BJ (cell line): ENCODE measurements around the gene RBMS1. TPM values are rescaled to one million over a fixed set of nuclear protein-coding genes. Genes with fewer than 3 reads are reported as not detected.

Experiments
- CTCF ChIA-PET: fragments of 350-600 bp; formaldehyde crosslinking; extraction: SDS; loops from one replicate; lab custom pipeline; 2021; ENCODE audit warnings: antibody characterized with exemption, inconsistent platforms; lab: Yijun Ruan, JAX
- POLR2A ChIA-PET: fragments of 300-600 bp; sonication (Branson Sonifier 250); formaldehyde crosslinking; extraction: SDS; loops from one replicate; lab custom pipeline; 2021; ENCODE audit warnings: antibody characterized with exemption; lab: Charles Lee
- DNase-seq: peaks from one replicate; pipeline ENCODE4 v3.0.0-alpha.2; 2011; ENCODE audit warnings: low read depth
- H3K27me3 ChIP-seq: 2 replicates; pipeline ENCODE4 v1.6.0; 2011; ENCODE audit warnings: low read length; ENCODE audit not compliant: control insufficient read depth, insufficient read depth
- H3K36me3 ChIP-seq: 2 replicates; pipeline ENCODE4 v1.5.1; 2011; ENCODE audit warnings: low read length; ENCODE audit not compliant: control insufficient read depth, insufficient read depth
- H3K4me3 ChIP-seq: 2 replicates; pipeline ENCODE4 v1.5.1; 2011; ENCODE audit warnings: low read depth, mild to moderate bottlenecking, control low read depth, low read length
- polyA plus RNA-seq: library from polyadenylated mRNA; depleted of rRNA; stranded (reverse); fragments of >200 nt; gene quantifications from 2 replicates; pipeline ENCODE4 v1.2.3, GENCODE V29; 2011
- TF ChIP-seq, protein P1 (sequence below): IDR thresholded peaks from 2 replicates; pipeline ENCODE4 v1.5.1; 2011; ENCODE audit warnings: low read depth, mild to moderate bottlenecking, control low read depth, inconsistent platforms, low read length, moderate library complexity; ENCODE audit not compliant: insufficient read depth

RBMS1 gene
- polyA plus RNA-seq, 1 experiment = 80.1 TPM

DNA sequence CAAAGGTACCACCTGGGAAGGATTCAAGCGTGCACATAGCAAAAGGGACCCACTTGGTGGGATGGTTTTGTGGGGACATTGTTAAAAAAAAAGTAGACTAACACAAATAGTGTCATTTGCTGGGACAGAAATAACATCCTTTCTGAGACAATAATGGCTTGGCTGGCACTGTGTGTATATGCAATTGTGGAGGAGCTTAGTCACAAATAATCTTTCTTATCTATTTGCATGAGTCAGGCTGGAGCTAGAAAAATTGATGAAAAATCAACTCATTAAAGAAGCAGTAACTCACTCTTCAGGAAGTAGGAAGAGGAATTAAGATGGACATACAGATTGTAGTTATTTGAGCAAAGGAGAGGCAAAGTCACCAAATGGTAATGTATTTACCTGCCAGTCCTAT lies 264.0 kb downstream of the RBMS1 start:
- Histone ChIP-seq H3K27me3 (no peaks in the 10 kb centered on the region), H3K36me3 (no peaks in the 10 kb centered on the region), H3K4me3 (no peak overlapping the region)
- POLR2A ChIA-PET = interaction anchor here (0.6 kb wide), 1 partner anchor 104 kb away, joined by 3 read pairs; no protein-coding TSS in a partner anchor
- DNase-seq = no peak
- CTCF ChIA-PET = interaction anchor here (0.7 to 1.4 kb wide), 5 partner anchors 12 to 997 kb away, joined by 3 to 6 read pairs (median 3); no protein-coding TSS in a partner anchor
- TF ChIP-seq, protein P1, sequence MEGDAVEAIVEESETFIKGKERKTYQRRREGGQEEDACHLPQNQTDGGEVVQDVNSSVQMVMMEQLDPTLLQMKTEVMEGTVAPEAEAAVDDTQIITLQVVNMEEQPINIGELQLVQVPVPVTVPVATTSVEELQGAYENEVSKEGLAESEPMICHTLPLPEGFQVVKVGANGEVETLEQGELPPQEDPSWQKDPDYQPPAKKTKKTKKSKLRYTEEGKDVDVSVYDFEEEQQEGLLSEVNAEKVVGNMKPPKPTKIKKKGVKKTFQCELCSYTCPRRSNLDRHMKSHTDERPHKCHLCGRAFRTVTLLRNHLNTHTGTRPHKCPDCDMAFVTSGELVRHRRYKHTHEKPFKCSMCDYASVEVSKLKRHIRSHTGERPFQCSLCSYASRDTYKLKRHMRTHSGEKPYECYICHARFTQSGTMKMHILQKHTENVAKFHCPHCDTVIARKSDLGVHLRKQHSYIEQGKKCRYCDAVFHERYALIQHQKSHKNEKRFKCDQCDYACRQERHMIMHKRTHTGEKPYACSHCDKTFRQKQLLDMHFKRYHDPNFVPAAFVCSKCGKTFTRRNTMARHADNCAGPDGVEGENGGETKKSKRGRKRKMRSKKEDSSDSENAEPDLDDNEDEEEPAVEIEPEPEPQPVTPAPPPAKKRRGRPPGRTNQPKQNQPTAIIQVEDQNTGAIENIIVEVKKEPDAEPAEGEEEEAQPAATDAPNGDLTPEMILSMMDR = no peak

DNA sequence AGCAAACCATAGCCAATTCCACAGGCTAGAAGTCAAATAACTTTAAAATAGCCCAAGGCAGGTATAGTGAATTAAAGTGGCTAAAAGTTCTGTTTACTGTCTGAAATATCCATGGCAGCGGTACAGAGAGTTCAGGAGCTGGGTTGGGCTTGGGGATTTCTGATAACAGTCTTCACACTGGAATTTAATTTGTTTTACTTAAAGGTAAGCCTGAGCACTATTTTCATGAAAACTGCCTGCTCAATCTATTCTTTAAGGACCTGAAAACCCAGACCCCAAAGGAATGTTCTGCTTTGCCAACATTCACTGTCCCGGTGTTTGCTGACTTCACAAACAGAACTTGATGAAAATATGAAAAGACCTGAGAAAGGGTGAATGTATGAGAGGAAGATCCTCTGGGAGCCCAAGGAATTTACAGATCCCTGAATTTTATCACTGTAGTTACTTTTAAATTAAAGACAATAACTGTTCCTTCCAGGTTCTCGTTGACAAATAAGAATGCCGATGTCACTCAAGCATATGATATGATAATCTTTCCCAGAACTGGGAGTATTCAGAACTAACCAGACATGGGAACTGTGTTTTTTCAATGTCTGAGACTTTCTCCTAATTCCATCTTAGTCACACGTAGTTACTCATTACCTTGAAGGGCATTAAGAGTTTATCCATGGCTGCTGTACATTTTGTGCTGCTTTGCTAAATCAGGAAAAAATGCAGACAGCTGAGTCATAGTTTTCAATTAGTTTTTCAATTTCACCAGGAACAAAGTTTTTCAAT lies 265.3 kb downstream of the RBMS1 start:
- no peaks in the 10 kb centered on the region for H3K36me3 ChIP-seq
- TF ChIP-seq, protein P1 = no peak
- H3K4me3 ChIP-seq = no peak overlapping the region
- DNase-seq = no peak
- H3K27me3 ChIP-seq = no peaks in the 10 kb centered on the region
- POLR2A ChIA-PET = no interaction called here
- CTCF ChIA-PET = interaction anchor here (0.9 to 1.3 kb wide), 2 partner anchors 9 to 11 kb away, joined by 3 to 4 read pairs; no protein-coding TSS in a partner anchor

DNA sequence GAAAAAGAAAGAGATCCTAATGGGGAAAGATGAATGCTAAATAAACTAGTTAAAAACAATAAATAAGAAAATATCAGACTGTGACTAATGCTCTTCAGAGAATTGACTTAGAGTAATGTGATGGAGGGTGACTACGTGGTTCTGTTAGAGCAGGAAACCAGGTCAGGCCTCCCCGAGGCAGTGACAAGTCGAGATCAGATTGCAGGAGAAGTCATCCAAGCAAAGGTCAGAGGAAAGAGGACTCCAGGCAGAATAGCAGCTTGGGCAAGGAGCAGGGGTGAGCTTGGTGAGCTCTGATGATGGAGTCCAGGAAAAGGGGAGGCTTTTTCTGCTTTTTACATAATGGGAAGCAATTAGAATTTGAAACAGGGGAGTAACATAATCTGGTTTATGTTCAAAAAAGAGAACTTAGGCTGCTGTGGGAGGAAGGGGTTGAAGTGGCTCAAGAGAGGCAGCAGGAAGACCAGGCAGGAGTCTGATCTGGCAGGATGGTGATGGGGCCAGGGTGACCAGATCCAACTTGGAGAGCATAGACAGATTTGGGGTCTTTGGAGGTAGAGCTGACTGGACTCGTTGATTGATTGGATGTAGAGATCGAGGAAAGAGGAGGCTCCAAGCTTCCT lies 266.2 kb downstream of the RBMS1 start:
- TF ChIP-seq, protein P1 = no peak
- ChIA-PET POLR2A (no interaction called here), CTCF (interaction anchor here (1.3 kb wide), 1 partner anchor 8 kb away, joined by 4 read pairs; no protein-coding TSS in a partner anchor)
- H3K27me3 ChIP-seq = no peaks in the 10 kb centered on the region
- no peak overlapping the region for H3K4me3 ChIP-seq
- H3K36me3 ChIP-seq = no peaks in the 10 kb centered on the region
- no peak for DNase-seq

DNA sequence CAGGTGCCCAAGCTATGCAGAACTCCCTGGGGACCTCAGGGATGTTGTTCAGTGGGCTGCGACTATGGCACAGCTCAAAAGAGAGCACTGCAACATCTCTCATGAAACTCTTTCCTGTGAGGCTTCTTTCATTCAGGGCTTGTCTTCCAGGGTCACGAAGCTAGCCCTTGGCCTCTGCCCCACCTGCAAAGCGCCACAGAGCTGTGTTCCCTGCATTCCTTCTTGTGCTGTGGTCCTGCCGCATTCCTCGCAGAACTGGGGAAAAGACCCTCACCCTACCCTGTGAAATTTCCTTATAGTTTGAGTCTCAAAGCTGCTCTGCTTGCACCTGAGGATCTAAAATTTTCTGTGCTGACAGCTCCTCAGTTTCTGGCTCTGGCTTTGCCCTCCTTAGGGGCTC lies 267.2 kb downstream of the RBMS1 start:
- no peaks in the 10 kb centered on the region for H3K36me3 ChIP-seq
- DNase-seq = no peak
- CTCF ChIA-PET = interaction anchor here (0.7 kb wide), 1 partner anchor 765 kb away, joined by 3 read pairs; no protein-coding TSS in a partner anchor

DNA sequence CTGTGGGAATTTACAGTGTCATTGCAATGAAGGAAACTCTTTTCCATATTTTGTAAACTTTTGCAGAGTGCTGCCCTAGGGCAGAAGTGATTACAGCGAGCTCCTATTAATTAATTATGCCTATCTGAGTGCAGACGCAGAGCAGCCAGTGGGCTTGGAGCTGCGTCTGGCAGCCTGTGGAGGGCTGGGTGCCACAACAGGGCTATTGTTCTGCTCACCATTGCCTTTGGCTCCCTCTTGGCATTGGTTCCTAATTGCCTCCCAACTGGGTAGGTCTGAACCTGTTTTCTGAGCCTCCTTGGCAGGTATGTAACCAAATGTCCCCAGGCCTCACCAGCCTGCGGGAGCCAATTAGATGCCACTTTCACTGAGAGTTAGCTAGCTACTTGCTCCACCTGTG lies 267.9 kb downstream of the RBMS1 start:
- H3K4me3 ChIP-seq = no peak overlapping the region
- CTCF ChIA-PET = interaction anchor here (0.9 to 1.6 kb wide), 3 partner anchors 12 to 116 kb away, joined by 3 to 4 read pairs (median 3); no protein-coding TSS in a partner anchor
- TF ChIP-seq, protein P1 = no peak

More for the DNA sequence above, 267.2 kb downstream of the RBMS1 start:
- TF ChIP-seq, protein P1 = no peak
- Histone ChIP-seq H3K4me3 (no peak overlapping the region), H3K27me3 (no peaks in the 10 kb centered on the region)
- POLR2A ChIA-PET = no interaction called here

More for the DNA sequence above, 267.9 kb downstream of the RBMS1 start:
- no peak for DNase-seq
- POLR2A ChIA-PET = no interaction called here
- no peaks in the 10 kb centered on the region for H3K27me3 ChIP-seq
- H3K36me3 ChIP-seq = no peaks in the 10 kb centered on the region
